HG03135 (cell line): ENCODE data around the gene AHDC1.

Source experiments
- ATAC-seq: cut with Tn5 transposase; IDR thresholded peaks from one replicate; pipeline ENCODE4 v1.9.1; 2021; ENCODE audit warnings: mild to moderate bottlenecking, moderate library complexity; ENCODE audit not compliant: unreplicated experiment

AHDC1 gene

DNA sequence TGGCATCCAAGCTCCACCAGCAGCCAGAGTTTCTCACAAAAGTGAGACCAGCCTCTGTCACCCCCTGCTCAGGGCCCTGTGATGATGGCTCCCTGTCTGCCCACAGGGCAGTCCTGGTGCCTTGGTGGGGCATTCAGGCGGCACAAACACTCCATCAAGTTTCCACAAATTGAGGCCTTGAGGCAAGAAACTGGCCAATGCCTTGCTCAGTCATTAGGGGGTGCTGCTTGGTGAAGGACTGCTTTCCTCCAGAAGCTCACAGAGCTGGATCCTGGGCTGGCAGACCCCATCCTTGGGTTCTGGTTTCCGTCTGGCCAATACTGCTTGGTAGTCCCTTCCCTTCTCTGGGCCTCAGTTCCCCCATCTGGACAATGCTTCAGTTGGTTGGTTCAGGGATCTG, 12.5 kb upstream of the AHDC1 start:
- ATAC-seq: no peak

DNA sequence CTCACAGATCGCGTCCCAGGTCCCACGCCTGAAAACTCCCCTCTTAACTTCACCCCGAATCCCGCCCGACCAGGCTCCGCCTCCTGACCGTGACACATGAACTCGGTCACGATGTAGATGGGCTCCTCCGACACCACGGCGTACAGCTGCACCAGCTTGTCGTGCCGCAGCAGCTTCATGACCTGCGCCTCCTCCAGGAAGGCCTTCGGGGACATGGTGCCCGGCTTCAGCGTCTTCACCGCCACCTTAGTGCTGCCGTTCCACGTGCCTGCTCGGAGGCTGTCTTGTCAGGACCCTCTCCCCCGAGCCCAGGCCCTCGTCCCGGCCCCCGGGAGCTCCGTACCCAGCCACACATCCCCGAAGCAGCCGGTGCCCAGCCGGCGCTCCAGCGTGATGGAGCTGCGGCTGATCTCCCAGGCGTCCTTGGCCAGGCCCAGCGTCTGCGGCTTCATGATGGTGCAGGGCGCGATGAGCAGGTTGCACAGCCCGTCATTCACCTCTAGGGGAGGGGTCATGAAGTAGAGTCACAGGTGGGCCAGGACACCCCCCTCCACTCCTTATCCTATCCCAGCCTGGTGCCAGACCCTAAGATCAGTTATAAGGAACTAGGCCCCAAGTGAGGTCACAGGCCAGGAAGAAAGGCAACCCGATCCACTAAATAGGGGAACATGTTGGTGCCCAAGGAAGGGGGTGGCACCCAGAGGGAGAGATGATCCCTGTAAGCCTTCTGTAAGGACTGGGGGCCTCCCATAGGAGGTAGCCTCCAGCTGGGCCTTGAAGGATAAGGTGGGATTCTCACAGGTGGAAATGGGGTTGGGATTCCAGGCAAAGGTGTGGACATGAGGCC, 11.6 kb upstream of the AHDC1 start:
- ATAC-seq: no peak

DNA sequence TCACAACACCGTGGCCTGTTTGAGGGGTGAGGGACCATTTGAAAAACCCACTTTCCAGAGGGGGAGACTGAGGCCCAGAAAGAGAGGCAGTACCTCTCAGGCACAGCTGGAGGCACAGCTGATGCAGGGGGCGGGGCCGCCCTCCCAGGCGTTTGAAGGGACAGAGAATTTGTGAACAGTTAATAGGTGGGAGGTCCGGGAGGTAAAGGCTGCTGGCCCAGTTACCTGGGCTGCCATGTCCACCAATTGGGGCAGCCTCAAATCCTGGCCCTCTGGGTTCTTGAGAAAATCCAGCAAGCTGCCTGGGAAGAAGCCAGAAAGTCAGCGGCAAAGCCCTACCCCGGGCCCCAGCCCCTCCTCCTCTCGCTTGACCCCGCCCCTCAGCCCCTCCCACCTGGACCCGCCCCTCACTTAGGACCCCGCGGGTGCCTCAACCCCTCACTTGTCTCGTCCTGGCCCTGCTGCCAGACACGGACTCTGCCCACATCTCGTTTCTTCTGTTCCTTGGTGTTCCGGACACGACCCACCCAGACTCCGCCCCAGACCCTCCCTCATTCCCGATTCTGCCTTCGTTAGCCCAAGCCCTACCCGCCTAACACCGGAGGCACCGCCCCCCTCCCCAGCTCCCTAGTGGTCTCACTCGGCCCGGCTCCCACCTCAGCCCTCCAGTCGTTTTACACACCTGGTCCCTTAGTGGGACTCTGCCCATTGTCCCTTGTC, 10.8 kb upstream of the AHDC1 start:
- no peak for ATAC-seq

DNA sequence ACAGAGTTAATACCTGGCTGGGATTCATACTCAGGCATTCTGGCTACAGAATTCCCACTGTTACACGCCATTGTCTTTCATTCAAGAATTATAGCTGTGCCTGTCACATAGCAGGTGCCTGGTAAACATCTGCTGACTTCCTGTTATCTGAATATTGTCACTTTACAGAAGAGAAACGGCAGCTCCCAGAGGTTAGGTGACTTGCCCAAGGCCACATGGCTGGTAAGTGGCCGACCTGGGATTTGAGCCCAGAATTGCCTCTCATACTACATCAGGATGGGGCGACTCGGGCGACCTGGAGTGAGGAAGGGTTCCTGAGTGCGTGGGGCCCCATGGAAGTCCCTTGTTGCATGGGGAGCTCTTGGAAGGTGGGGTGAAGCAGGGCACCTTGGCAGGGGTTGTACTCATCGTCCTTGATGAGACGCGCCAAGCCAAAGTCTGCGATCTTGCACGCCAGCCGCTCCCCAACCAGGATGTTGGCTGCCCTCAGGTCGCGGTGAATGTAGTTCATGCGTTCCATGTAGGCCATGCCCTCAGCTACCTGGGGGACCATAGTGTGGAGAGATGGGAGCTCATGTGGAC, 10.2 kb upstream of the AHDC1 start:
- ATAC-seq: no peak

DNA sequence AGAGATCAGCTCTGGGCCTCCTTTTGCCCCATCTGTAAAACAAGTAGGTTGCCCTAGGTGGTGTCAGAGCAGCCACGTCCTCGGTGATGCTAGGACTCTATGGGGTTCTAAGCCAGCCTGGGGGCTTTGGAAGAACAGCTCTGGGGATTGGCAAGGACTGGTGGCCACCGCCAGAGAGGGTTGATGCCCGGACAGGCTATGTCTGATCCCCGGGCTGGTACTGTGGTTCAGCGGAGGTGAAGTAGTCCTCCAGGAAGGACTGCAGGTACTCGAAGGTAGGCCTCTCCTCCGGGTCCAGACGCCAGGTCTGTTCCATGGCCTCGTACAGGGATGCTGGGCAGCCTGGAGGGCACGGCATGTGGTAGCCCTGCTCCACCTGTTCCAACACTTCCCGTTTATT, 8.8 kb upstream of the AHDC1 start:
- no peak for ATAC-seq

DNA sequence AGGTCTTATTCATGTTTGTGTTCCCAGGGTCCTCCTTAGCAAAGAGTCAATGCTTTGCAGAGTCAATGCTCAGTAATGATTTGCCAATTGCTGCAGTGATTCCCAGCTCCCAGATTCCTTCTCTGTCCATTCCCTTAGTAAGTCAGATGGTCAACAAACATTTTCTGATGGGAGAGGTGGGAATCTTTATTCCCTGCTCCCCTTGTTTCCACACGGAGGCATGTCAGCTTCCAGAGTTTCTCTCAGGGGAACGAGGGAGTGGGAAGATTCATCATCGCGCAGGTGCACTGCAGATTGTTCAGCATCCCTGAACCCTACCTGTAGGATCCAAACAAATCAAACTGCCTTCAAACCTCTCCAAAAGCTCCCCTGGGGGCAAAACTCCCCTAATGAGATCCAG, 7.5 kb upstream of the AHDC1 start:
- no peak for ATAC-seq

DNA sequence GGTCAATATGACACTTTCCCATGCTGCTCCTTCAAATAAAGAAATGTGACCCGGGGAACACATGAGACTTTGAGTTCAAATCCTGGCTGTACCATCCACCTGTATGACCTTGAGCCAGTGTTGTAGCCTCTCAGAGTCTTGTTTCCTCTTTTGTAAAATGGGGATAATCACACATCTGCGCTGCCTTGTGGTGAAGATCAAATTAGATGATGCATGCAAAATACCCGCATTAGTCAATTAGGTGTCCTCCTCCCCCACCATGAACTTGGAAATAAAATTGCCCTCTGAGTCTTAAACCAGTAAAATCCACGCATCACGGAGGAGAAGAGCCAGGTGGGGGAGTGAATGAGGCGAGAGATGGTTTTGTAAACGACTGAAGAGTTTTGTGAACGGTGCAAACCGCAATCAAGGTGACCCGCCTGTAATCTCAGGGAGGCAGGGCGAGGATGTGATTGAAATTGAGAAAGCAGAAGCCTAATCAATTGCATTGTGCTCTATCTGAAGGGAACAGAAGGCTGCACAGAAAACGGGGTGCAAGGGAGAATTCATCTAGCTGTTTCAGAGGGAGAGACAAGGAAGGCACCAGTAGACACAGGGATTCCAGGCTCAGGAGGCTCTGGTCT, 5.8 kb upstream of the AHDC1 start:
- ATAC-seq: no peak

DNA sequence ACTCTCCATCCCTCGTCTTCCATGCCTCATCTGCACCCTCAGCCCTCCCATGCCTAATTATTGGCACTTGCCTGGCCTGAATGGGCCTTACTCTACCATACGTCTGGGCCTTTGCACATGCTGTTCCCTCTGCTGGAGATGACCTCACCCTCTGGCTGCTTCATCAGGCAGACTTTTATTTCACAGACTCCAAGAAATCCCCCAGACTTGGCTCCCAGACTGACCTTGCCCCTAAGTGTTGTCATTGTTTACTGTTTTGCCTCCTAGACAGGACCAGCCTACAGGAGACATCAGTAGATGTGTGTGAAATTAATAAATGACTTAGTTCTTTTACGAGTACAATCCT, 5.2 kb upstream of the AHDC1 start:
- ATAC-seq: no peak

DNA sequence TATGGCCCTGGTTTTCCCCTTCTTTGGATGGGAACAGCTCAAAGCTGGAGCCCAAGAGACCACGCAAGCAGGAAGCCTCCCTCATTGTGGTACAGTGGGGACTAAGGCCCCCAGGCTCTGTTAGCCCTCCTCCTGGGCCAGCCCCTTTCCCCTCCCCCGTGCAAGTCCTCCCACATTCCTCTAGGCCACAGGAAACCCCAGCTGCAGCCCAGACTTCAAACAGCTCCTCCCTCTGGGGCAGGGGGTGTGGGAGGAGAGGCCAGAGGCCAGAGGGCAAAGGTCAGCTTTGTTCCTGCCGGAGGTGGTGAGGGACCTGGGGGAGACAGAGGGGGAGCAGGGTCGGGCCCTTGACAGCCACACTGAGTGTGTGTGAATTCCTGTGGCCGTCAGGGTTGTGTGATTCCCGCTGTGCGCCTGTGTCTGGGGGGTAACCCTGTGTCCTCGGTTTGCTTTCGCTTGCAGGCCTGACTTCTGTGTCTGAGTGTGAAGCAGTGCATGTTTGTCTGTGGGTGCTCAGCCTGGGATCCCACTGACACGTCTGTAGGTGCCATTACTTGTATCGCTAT, 3.4 kb upstream of the AHDC1 start:
- no peak for ATAC-seq

DNA sequence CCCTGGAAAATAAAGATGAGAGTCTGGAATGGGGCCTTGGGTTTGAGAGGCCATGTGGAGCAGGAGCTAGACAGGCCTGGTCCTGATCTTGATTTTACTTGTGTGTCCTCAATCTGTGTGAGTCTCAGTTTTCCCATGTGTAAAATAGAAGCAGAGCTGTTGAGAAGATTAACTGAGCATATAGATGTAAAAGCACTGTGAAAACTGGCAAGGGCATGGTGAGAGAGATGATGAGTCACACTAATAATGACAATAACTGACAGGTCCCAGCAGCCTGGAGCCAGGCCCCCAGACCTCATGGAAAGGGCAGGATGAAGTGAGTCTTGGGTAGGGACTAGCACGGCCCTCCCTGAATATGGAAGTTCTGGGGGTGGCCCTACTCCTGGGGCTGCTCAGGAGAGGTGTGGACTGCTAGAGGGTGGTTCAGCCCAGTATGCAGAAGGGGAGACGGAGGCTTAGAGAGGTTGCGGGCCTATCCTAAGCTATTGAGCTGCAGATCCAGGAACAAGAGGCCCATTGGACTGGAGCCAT, 2.8 kb upstream of the AHDC1 start:
- ATAC-seq: no peak

DNA sequence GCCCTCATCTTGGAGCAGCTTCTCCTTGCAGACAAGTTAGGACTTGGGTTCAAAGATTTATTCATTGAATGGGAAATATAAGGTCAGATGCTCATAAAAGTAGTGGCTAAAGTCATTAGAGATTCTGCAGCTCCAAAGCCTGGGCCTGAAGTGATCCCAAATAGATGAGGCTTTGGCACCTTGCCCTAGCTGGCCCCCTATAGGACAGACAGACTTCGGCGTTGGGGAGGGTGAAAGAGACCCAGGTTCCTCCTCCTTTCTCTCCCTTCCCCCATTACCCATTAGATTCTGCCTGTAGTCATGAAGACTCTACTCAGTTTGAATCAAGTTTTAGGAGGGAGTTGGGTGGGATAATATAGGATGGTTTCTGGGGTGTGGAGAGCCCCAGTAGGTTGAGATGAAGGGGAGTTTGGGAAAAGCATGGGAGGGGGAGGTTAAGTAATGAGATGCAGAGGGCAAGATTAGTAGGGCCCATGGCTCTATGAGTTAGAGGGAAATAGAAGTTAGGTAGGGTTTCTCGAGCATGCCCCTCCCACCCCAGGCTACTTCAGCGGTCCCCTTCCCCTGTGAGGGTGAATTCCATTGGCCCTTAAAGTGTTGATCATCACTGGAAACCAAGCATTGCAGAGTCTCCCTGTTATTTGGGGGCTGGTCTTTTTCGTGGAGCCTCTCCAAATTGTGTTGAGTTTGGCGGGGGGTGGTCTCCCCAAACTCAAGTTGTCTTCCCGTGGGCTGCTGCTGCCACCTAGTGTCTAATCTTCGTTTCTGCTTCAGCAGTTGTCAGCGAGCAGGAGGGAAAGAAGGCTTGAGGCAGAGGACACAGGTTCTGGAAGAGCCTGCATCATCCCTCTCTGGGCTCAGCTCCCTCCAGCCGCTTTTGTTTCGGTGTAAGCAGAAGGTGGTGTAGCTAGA, 2.1 kb upstream of the AHDC1 start:
- no peak for ATAC-seq

DNA sequence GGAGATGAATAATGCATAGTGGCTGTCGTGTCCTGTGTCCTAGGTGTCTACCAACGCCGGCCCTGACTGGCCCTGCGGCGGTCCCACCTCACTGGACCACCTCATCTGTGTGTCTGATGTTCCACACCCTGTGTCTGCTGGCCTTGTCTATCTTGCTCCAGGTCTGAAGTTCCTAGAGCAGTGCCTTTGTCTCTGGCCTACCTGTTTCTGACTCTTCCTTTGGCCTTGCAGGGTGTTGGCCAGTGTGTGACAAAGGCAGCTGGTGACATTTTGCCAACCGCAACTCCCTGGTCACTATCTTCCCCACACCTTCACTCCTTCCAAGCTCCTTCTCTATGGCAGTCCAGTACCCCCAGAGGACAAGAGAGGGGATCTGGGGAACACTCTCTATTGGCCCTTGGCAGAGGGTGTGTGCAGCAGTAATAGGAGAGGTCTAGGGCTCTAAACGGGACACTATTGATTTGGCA, 1.4 kb upstream of the AHDC1 start:
- no peak for ATAC-seq

DNA sequence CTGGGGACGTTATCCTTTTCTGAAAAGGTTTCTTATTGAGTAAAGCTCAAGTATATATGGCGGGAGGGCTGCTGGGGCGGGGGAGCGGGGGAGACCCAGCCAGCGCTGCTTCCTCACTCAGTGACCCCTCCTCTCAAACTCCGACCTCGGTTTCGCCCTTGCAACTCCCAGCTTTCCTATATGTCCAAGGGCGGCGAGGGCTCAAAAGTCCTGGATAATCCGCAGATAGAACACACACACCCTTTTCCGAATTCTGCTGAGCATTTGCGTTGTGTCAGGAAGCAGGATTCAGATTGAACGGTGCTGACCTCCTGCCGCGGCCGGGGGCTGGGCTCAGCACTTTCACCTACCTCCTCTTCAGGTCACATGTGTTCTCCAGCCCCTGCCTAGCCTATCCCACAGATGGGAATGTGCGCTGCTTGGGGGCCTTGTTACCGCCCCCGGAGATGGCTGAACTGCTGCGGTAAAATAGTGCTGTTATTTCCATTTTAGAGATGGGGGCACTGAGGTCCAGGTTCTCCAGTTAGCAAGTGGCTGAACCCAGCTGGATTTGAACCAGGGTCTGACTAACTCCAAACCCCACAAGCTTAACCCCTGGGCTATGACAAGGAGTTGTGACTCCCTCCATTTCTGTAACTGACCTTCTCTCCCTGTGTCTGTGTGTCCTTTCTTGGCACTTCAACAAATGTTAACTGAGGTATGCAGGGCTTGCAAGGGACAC, 795 bp upstream of the AHDC1 start:
- no peak for ATAC-seq

DNA sequence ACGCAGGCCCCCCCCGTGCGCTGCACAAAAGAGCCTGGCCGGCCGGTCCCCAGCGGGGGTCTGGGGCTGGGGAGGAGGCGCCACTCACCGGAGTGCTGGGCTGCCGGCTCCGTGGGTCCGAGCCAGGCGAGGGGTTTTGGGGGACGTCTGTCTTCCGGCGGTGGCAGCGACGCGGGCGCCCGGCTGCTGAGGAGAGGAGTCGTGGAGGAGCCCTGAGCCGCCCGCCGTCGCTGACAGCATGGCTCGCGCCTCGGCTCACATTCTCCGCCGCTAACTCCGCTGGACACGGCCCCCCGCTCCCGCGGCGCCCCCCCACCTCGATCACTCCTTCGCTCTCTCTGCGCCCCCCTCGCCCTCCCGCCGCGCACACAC, 649 bp downstream of the AHDC1 start:
- no peak for ATAC-seq

DNA sequence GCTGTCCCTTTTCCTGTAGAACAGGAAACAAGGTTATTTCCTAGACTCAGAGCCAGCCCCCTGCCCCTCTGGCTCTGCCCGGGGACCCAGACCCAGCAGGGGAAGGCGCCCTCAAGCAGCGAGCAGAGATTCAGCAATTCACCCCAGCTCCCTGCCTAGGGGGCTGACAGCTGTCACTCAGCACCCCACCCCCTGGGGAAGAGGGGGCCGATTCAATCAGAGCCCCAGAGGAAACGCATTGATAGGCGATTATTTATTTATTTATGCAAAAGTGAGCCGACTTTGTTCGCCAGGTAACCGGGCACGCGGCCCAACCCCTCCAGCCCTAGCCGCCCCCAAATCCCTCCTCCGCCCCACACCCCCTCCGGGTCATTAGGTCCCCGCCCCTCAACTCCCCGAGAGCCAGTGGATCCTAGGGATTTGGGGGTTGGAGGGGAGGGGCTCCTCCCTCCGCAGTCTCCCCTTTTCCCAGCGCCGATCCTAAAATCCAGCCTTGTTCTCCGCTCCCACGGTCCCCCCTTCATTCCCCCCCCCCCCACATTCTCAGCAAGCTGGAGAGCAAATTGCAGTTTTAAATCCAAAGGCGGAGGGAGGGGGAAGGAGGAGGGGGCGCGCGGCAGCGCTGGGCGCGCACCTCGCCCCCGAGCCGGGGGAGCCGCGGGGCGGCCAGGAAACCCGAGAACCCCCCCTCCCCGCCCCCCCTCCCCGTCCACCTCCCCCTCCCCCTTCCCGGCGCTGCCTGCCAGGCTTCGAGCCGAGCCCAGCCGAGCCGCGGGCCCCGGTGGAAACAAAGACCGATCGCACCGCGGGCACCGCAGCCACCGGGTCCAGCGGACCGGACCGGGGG, 1.3 kb downstream of the AHDC1 start:
- no peak for ATAC-seq

DNA sequence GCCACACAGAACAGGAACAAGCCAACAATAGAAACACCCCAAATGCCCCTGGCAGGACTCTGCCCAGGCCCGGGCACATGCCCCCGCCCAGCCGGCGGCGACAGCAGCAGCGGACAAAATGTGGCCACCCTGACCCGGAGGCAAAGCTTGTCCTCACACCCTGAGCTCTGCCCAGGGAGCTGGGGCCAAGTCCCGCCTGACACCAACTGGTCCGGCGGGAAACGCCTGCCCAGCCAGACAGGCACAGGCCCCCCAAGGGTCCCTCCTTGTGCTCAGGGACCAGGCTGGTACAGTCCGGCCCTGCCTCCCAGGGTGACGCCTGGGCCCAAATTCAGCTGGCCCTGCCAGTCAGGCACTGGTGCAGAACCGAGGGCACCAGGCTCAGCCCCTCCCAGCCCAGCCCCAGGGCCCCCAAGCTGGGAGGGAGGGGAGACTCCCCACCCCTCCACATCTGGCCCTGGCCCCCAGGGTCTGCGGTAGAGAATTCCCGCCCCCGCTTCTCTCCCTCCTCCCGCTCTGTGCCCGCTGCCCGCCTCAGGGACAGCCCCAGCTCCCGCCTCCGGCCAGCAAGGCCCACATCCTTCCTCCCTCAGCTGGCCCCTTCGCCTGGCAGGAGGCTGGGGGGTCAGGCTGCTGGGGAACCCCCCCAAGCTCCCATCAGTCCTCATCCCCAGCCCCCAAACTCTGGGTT, 2.0 kb downstream of the AHDC1 start:
- no peak for ATAC-seq

DNA sequence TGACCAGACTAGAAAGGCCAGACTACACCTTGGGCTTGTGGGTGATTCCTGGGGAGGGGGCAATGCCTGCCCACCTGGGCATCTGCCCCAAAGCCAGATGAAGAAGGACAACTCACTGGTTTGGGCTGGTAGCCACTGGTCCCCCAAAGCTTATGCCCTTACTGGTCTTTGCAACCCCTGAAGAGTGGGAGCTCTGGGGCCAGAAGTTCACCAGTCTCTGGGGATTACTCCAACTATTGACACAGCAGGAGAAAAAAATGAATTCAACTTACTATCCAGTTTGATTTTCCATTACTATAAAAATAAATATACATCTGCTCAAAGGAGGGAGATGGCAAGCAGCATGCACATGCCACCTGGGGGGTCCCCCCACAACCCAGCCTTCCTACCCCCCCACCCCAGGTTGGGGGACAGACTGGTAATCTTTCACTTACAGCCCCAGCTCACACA, 2.6 kb downstream of the AHDC1 start:
- ATAC-seq: no peak
